ENCODE data around the gene CARNS1. TPM values are rescaled to one million over a fixed set of nuclear protein-coding genes. Genes with fewer than 3 reads are reported as not detected.

CARNS1 gene
- total and polyA plus RNA-seq, 2 of the 8 experiments (the other 6 are each of a cell fraction or from before 2014, with no cell fraction given), result 0.82 to 1.1 TPM

- H3K14ac ChIP-seq (ENCODE audit: insufficient read length), result no peak overlapping the region
- no peak overlapping the region for H4K5ac ChIP-seq (ENCODE audit: insufficient read length, low read depth, low read length)
- H3K23ac ChIP-seq (ENCODE audit: insufficient read length), result no peak overlapping the region
- no peak overlapping the region for H2BK120ac ChIP-seq (replicated peaks; ENCODE audit: low read depth, low read length)
- no peak overlapping the region for H4K91ac ChIP-seq (replicated peaks; ENCODE audit: insufficient read length, low read length)
- no peak overlapping the region for H2BK15ac ChIP-seq (ENCODE audit: low read length)
- peaks cover 4 to 19% of the 10 kb centered on the region in 2 experiments for H4K20me1 ChIP-seq (replicated peaks in 1 of 2; ENCODE audit: control insufficient read depth in 1 of 2, insufficient read depth in 2 of 2, low read length in 2 of 2)
- H3K27ac ChIP-seq (ENCODE audit: low read depth, low read length), result no peak overlapping the region
- POLR2A ChIA-PET (ENCODE audit: partially characterized antibody), result interaction anchor here (0.7 to 12.5 kb wide), 15 partner anchors 8 to 65 kb away, joined by 3 to 104 read pairs (median 5); partner anchors contain the start of genes CABP4, CARNS1, PITPNM1 and PPP1CA
- FAIRE-seq, result no peak
- peaks cover 0 to 24% (median 16%) of the 10 kb centered on the region in 4 experiments; a peak in 6 of 7 replicates for H3K4me1 ChIP-seq (replicated peaks in 1 of 4; ENCODE audit: control insufficient read depth in 3 of 4, insufficient read depth in 4 of 4, low read length in 3 of 4)
- no peak overlapping the region for H3K4ac ChIP-seq (replicated peaks; ENCODE audit: insufficient read length, low read depth, low read length)
- CTCF ChIA-PET (ENCODE audit: partially characterized antibody), result interaction anchor here (0.9 kb wide), 1 partner anchor 100 kb away, joined by 3 read pairs; no protein-coding TSS in a partner anchor
- no peak overlapping the region for H3K4me3 ChIP-seq (ENCODE audit: extremely low read depth in 1 of 4, insufficient read depth in 2 of 4, low read depth in 3 of 4, low read length in 4 of 4)
- no peak overlapping the region for H3K18ac ChIP-seq (ENCODE audit: extremely low read depth, low read length)
- H3K9me3 ChIP-seq (ENCODE audit: insufficient read depth in 2 of 2, low read depth in 1 of 2, low read length in 1 of 2), result no peaks in the 10 kb centered on the region
- H2BK20ac ChIP-seq (ENCODE audit: low read length), result no peak overlapping the region
- H2BK5ac ChIP-seq (ENCODE audit: low read depth, low read length), result no peak overlapping the region
- DNase-seq (ENCODE audit: low read depth in 1 of 2, low spot score in 2 of 2), result no peak
- H3K27me3 ChIP-seq (replicated peaks in 1 of 4; ENCODE audit: control insufficient read depth in 3 of 4, extremely low read depth in 1 of 4, insufficient read depth in 3 of 4, low read length in 3 of 4), result no peaks in the 10 kb centered on the region
- H3K9ac ChIP-seq (replicated peaks in 1 of 4; ENCODE audit: extremely low read depth in 1 of 4, low read depth in 3 of 4, low read length in 3 of 4), result no peak overlapping the region
- H3K56ac ChIP-seq (replicated peaks; ENCODE audit: insufficient read length, low read depth, low read length), result no peak overlapping the region
- TF ChIP-seq POLR2AphosphoS5 (IDR thresholded peaks at IDR 0.05; ENCODE audit: low read depth, low read length) (peak; percentile 17; the same call in 1 of the 2 replicates), CBX8 (IDR thresholded peaks at IDR 0.05; ENCODE audit: borderline replicate concordance, low read depth, low read length) (no peak)
- H3K4me2 ChIP-seq (ENCODE audit: insufficient read depth in 1 of 2, low read depth in 2 of 2, low read length in 2 of 2), result no peak overlapping the region
- 0 out of 2 replicates have a peak, but pooled peaks cover 2% of the 10 kb centered on the region for H3K79me1 ChIP-seq (ENCODE audit: low read depth, low read length)
- H2BK12ac ChIP-seq (ENCODE audit: low read depth, low read length), result no peak overlapping the region
- 82% methylated on average over 17 of the region's 17 CpGs; no CpG with 5 or more reads in 1 of the 2 experiments for WGBS, 2 experiments (ENCODE audit: extremely low coverage in 1 of 2, insufficient coverage in 1 of 2, insufficient read length in 1 of 2, insufficient replicate concordance in 2 of 2, low coverage in 1 of 2, low lambda C conversion rate in 2 of 2, missing lambda C conversion rate in 1 of 2)
- H4K8ac ChIP-seq (ENCODE audit: extremely low read depth, insufficient read depth, low read length), result no peak overlapping the region
- peaks cover 2% of the 10 kb centered on the region; the same call in 1 of the 2 replicates for H3K23me2 ChIP-seq (ENCODE audit: low read depth, low read length)
- H3K79me2 ChIP-seq (ENCODE audit: control insufficient read depth in 1 of 2, insufficient read depth in 2 of 2, low read length in 2 of 2), result no peaks in the 10 kb centered on the region
- no peak overlapping the region for H2AK5ac ChIP-seq (ENCODE audit: low read depth, low read length)
- peaks cover 6 to 21% (median 10%) of the 10 kb centered on the region in 4 experiments; a peak in 5 of 8 replicates for H3K36me3 ChIP-seq (ENCODE audit: control insufficient read depth in 2 of 4, insufficient read depth in 4 of 4, low read length in 3 of 4)
- no peak overlapping the region for H2AFZ ChIP-seq (ENCODE audit: low read length)
These were observed 25.0 kb downstream of the CARNS1 start for GRCh38 chr11:67440229-67441097.
